HL-60 (cell line): ENCODE data around the gene UTP20.

Source experiments
- GABPA ChIP-seq: IDR thresholded peaks from 2 replicates; pipeline ENCODE4 v1.6.1; 2012; ENCODE audit warnings: low read depth
- POLR2AphosphoS5 ChIP-seq: IDR thresholded peaks from 2 replicates; pipeline ENCODE4 v1.6.1; 2012; ENCODE audit warnings: low read depth
- SPI1 ChIP-seq: IDR thresholded peaks from 2 replicates; pipeline ENCODE4 v1.6.1; 2012; ENCODE audit warnings: low read depth, mild to moderate bottlenecking, borderline replicate concordance
- TF ChIP-seq, protein P1 (sequence below): IDR thresholded peaks from one replicate; pipeline ENCODE4 v1.5.1; 2011; ENCODE audit warnings: low read length, control low read depth, inconsistent platforms; ENCODE audit not compliant: insufficient read depth

- TF ChIP-seq, protein P1, sequence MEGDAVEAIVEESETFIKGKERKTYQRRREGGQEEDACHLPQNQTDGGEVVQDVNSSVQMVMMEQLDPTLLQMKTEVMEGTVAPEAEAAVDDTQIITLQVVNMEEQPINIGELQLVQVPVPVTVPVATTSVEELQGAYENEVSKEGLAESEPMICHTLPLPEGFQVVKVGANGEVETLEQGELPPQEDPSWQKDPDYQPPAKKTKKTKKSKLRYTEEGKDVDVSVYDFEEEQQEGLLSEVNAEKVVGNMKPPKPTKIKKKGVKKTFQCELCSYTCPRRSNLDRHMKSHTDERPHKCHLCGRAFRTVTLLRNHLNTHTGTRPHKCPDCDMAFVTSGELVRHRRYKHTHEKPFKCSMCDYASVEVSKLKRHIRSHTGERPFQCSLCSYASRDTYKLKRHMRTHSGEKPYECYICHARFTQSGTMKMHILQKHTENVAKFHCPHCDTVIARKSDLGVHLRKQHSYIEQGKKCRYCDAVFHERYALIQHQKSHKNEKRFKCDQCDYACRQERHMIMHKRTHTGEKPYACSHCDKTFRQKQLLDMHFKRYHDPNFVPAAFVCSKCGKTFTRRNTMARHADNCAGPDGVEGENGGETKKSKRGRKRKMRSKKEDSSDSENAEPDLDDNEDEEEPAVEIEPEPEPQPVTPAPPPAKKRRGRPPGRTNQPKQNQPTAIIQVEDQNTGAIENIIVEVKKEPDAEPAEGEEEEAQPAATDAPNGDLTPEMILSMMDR: no peak
- TF ChIP-seq GABPA (no peak), POLR2AphosphoS5 (no peak), SPI1 (no peak)
Observed at GRCh38 chr12:101322480-101322879, 42.6 kb downstream of the UTP20 start.
